SK-N-DZ (cell line): ENCODE measurements around the gene HADHB.
"Not testable (repeated sequence)": the region's sequence is repeated elsewhere in the genome, so short reads cannot be mapped to it uniquely, and the experiment has no call there.

ENCODE experiments used
- DNase-seq: peaks from one replicate; pipeline ENCODE4 v3.0.0-alpha.2; 2015; ENCODE audit warnings: low spot score

HADHB gene

GRCh38 chr2:26243470-26244308 lies 1.1 kb upstream of the HADHB start:
- DNase-seq, result peak; percentile 17

- peak; percentile 8 for DNase-seq
Measured at GRCh38 chr2:26245231-26245732, 543 bp downstream of the HADHB start.

GRCh38 chr2:26245810-26246209 lies 1.1 kb downstream of the HADHB start:
- DNase-seq, result no peak

GRCh38 chr2:26246818-26247217 lies 2.1 kb downstream of the HADHB start:
- no peak for DNase-seq

GRCh38 chr2:26249625-26250024 lies 4.9 kb downstream of the HADHB start:
- DNase-seq, result no peak

GRCh38 chr2:26251893-26252292 lies 7.2 kb downstream of the HADHB start:
- DNase-seq, result no peak

- DNase-seq, result no peak
Measured at GRCh38 chr2:26255759-26256384, 11.1 kb downstream of the HADHB start.

- DNase-seq, result not testable (repeated sequence)
Measured at GRCh38 chr2:26258836-26259235, 14.1 kb downstream of the HADHB start.

GRCh38 chr2:26268213-26268612 lies 23.5 kb downstream of the HADHB start:
- DNase-seq, result no peak

- not testable (repeated sequence) for DNase-seq
Measured at GRCh38 chr2:26268670-26269385, 24.1 kb downstream of the HADHB start.

GRCh38 chr2:26269571-26270158 lies 24.9 kb downstream of the HADHB start:
- DNase-seq, result no peak

- DNase-seq, result no peak
Measured at GRCh38 chr2:26270373-26270772, 25.6 kb downstream of the HADHB start.

- DNase-seq, result no peak
Measured at GRCh38 chr2:26273501-26273900, 28.8 kb downstream of the HADHB start.

GRCh38 chr2:26274058-26274613 lies 29.4 kb downstream of the HADHB start:
- DNase-seq, result no peak

GRCh38 chr2:26276484-26277227 lies 31.9 kb downstream of the HADHB start:
- DNase-seq, result no peak

GRCh38 chr2:26279886-26280285 lies 35.1 kb downstream of the HADHB start:
- DNase-seq, result no peak

- no peak for DNase-seq
Measured at GRCh38 chr2:26281226-26281625, 36.5 kb downstream of the HADHB start.

- DNase-seq, result no peak
Measured at GRCh38 chr2:26283606-26284005, 38.9 kb downstream of the HADHB start.

GRCh38 chr2:26284132-26284531 lies 39.4 kb downstream of the HADHB start:
- DNase-seq, result no peak

- DNase-seq, result no peak
Measured at GRCh38 chr2:26285931-26286330, 41.2 kb downstream of the HADHB start.

- no peak for DNase-seq
Measured at GRCh38 chr2:26290001-26290400, 45.3 kb downstream of the HADHB start.
